CD14-positive monocyte (primary cell): ENCODE results near the gene EXOSC2. TPM values are rescaled to one million over a fixed set of nuclear protein-coding genes. Genes with fewer than 3 reads are reported as not detected.

ENCODE experiments used
- DNase-seq, 3 donors: peaks; one replicate each; pipeline ENCODE4 v3.0.0-alpha.2; 2011 to 2022
- H2AFZ ChIP-seq: 2 replicates; pipeline ENCODE4 v1.6.0; 2012; ENCODE audit warnings: mild to moderate bottlenecking, low read depth, low read length, inconsistent platforms; ENCODE audit not compliant: insufficient read depth, poor library complexity, severe bottlenecking
- H3K27ac ChIP-seq, 2 donors: 1 replicate in 1 of 2; 2 replicates in 1 of 2; pipeline ENCODE4 v1.5.1; 2012 to 2013; ENCODE audit warnings: low read length in 2 of 2, control low read depth in 1 of 2, inconsistent platforms in 1 of 2, low read depth in 1 of 2, mild to moderate bottlenecking in 1 of 2
- H3K27me3 ChIP-seq, 2 donors: one replicate each; pipeline versions ENCODE4 v1.6.0 to v1.6.1; 2011 to 2013; ENCODE audit warnings: low read length in 2 of 2; ENCODE audit not compliant: control insufficient read depth in 2 of 2, insufficient read depth in 2 of 2
- H3K36me3 ChIP-seq, 2 donors: replicated peaks in 1 of 2; 1 replicate in 1 of 2; 2 replicates in 1 of 2; pipeline versions ENCODE4 v1.5.1 to v1.6.1; 2012 to 2013; ENCODE audit warnings: low read length in 2 of 2, control low read depth in 1 of 2, inconsistent platforms in 1 of 2, mild to moderate bottlenecking in 1 of 2; ENCODE audit not compliant: insufficient read depth in 2 of 2, control insufficient read depth in 1 of 2
- H3K4me1 ChIP-seq, 2 donors: 1 replicate in 1 of 2; 2 replicates in 1 of 2; pipeline versions ENCODE4 v1.5.1 to v1.6.1; 2012 to 2013; ENCODE audit warnings: low read length in 2 of 2, control low read depth in 1 of 2, inconsistent platforms in 1 of 2, mild to moderate bottlenecking in 1 of 2, moderate library complexity in 1 of 2; ENCODE audit not compliant: insufficient read depth in 2 of 2, control insufficient read depth in 1 of 2
- H3K4me2 ChIP-seq: replicated peaks from 2 replicates; pipeline ENCODE3; 2012; ENCODE audit warnings: low read length, moderate library complexity, mild to moderate bottlenecking; ENCODE audit not compliant: poor library complexity, severe bottlenecking; ENCODE audit errors: extremely low read depth
- H3K4me3 ChIP-seq, 3 experiments: fragments of 200-600 bp in 1 of 3; sonication (generic) in 1 of 3; replicated peaks in 1 of 3; 1 replicate in 2 of 3; 2 replicates in 1 of 3; pipeline ENCODE4 v1.5.1; 2011 to 2013; ENCODE audit warnings: low read length in 3 of 3, mild to moderate bottlenecking in 3 of 3, control low read depth in 2 of 3, low read depth in 2 of 3, inconsistent platforms in 1 of 3, moderate library complexity in 1 of 3
- H3K79me2 ChIP-seq: 2 replicates; pipeline ENCODE4 v1.6.0; 2012; ENCODE audit warnings: mild to moderate bottlenecking, control low read depth, inconsistent platforms, low read length, moderate library complexity; ENCODE audit not compliant: insufficient read depth
- H3K9ac ChIP-seq: 2 replicates; pipeline ENCODE4 v1.6.0; 2017; ENCODE audit warnings: low read length, mild to moderate bottlenecking; ENCODE audit not compliant: insufficient read depth, poor library complexity, severe bottlenecking
- H3K9me3 ChIP-seq, 2 donors: replicated peaks in 1 of 2; 1 replicate in 1 of 2; 2 replicates in 1 of 2; pipeline versions ENCODE4 v1.5.1 to v1.6.1; 2012 to 2013; ENCODE audit warnings: low read length in 2 of 2, control low read depth in 1 of 2; ENCODE audit not compliant: control insufficient read depth in 1 of 2, insufficient read depth in 1 of 2
- H4K20me1 ChIP-seq: 2 replicates; pipeline ENCODE4 v1.6.0; 2012; ENCODE audit warnings: mild to moderate bottlenecking, low read length, control low read depth, moderate library complexity; ENCODE audit not compliant: insufficient read depth
- H3K27ac Mint-ChIP-seq, 7 donors: one replicate each; pipeline ENCODE4 v1.8.0; 2020; ENCODE audit warnings: mild to moderate bottlenecking in 7 of 7, mixed read lengths in 7 of 7, moderate library complexity in 6 of 7, inconsistent platforms in 2 of 7
- H3K27me3 Mint-ChIP-seq, 3 donors: one replicate each; pipeline ENCODE4 v1.8.0; 2021 to 2022; ENCODE audit warnings: low read depth in 3 of 3, mild to moderate bottlenecking in 3 of 3, mixed read lengths in 3 of 3, moderate library complexity in 3 of 3, inconsistent platforms in 1 of 3
- H3K36me3 Mint-ChIP-seq, 2 donors: one replicate each; pipeline ENCODE4 v1.8.0; 2020; ENCODE audit warnings: mixed read lengths in 2 of 2, inconsistent platforms in 1 of 2, mild to moderate bottlenecking in 1 of 2
- H3K4me1 Mint-ChIP-seq: one replicate; pipeline ENCODE4 v1.8.0; 2020; ENCODE audit warnings: mild to moderate bottlenecking, mixed read lengths
- H3K4me3 Mint-ChIP-seq, 2 donors: one replicate each; pipeline ENCODE4 v1.8.0; 2020; ENCODE audit warnings: mild to moderate bottlenecking in 2 of 2, mixed read lengths in 2 of 2, moderate library complexity in 1 of 2
- H3K9me3 Mint-ChIP-seq, 7 donors: one replicate each; pipeline ENCODE4 v1.8.0; 2020 to 2022; ENCODE audit warnings: mixed read lengths in 7 of 7, mild to moderate bottlenecking in 6 of 7, moderate library complexity in 6 of 7, inconsistent platforms in 2 of 7
- CTCF ChIP-seq: fragments of 200-600 bp; IDR thresholded peaks from one replicate; pipeline ENCODE4 v1.8.0; 2022; ENCODE audit warnings: antibody characterized with exemption, mild to moderate bottlenecking
- WGBS: methylation state at CpG from one replicate; pipeline ENCODE4 v1.1.5; 2013; ENCODE audit warnings: missing lambda C conversion rate; ENCODE audit not compliant: insufficient coverage; 5-methylcytosine and 5-hydroxymethylcytosine counted together
- intact Hi-C, 2 donors: fragments of 100-400 bp; cut with micrococcal nuclease; formaldehyde crosslinking; loops; one replicate each; pipeline versions ENCODE4 v1.15.0 to v1.15.1; 2023
- polyA plus RNA-seq, 3 donors: library from polyadenylated mRNA; depleted of rRNA in 1 of 3; unstranded in 2 of 3; stranded (reverse) in 1 of 3; fragments of 300-500 nt in 2 of 3; fragments of >200 nt in 1 of 3; fragmentation: Illumina TruSeq in 2 of 3; gene quantifications; 1 replicate in 2 of 3; 2 replicates in 1 of 3; pipeline ENCODE4 v1.2.3, GENCODE V29; 2012 to 2021

EXOSC2 gene
- polyA plus RNA-seq, 3 donors, result 10.2 to 15.8 (median 11.2) TPM

GRCh38 chr9:130694205-130694604, 625 bp downstream of the EXOSC2 start:
- no CpG with 5 or more reads among the region's 8 CpGs for WGBS
- Histone ChIP-seq H3K27me3 (peaks cover 0 to 7% of the 10 kb centered on the region in 2 donors), H4K20me1 (peaks cover 3% of the 10 kb centered on the region), H3K36me3 (peaks cover 26 to 42% of the 10 kb centered on the region in 2 donors), H3K27ac (peak overlapping the region; percentile 23 to 81), H3K4me2 (peak overlapping the region; percentile 89), H3K4me3 (peak overlapping the region; percentile 66 to 90 (median 81)), H3K9ac (peak overlapping the region; percentile 78), H3K79me2 (peaks cover 28% of the 10 kb centered on the region), H2AFZ (peak overlapping the region; percentile 83), H3K9me3 (peaks cover 0 to 6% of the 10 kb centered on the region in 2 donors), H3K4me1 (peaks cover 20 to 22% of the 10 kb centered on the region in 2 donors)
- Mint-ChIP-seq H3K27ac (peak overlapping the region; percentile 58 to 94 (median 87)), H3K4me1 (peaks cover 38% of the 10 kb centered on the region), H3K9me3 (peaks cover 0 to 8% (median 5%) of the 10 kb centered on the region in 7 donors), H3K27me3 (peaks cover 7 to 11% (median 11%) of the 10 kb centered on the region in 3 donors), H3K36me3 (peaks cover 33 to 36% of the 10 kb centered on the region in 2 donors), H3K4me3 (peak overlapping the region; percentile 93 to 98)
- TF ChIP-seq CTCF, result no peak
- DNase-seq, result no peak
- intact Hi-C loops, result loop anchor here in 1 of 2 donors (5.0 kb wide), 1 partner anchor 433 kb away; the partner anchor contains the start of gene NUP214

GRCh38 chr9:130696139-130696650, 2.6 kb downstream of the EXOSC2 start:
- Histone ChIP-seq H3K4me3 (no peak overlapping the region), H3K79me2 (peaks cover 33% of the 10 kb centered on the region), H4K20me1 (peaks cover 3% of the 10 kb centered on the region), H3K36me3 (peaks cover 36 to 56% of the 10 kb centered on the region in 2 donors), H3K4me1 (peaks cover 20 to 22% of the 10 kb centered on the region in 2 donors), H3K27ac (no peak overlapping the region), H3K9me3 (peaks cover 0 to 6% of the 10 kb centered on the region in 2 donors), H3K27me3 (peaks cover 0 to 5% of the 10 kb centered on the region in 2 donors), H3K4me2 (no peak overlapping the region), H2AFZ (no peak overlapping the region), H3K9ac (no peak overlapping the region)
- intact Hi-C loops, result loop anchor here in 1 of 2 donors (2.0 kb wide), 1 partner anchor 17 kb away; no protein-coding TSS in a partner anchor
- DNase-seq, result no peak
- Mint-ChIP-seq H3K27me3 (peaks cover 0 to 4% (median 3%) of the 10 kb centered on the region in 3 donors), H3K4me3 (no peak overlapping the region), H3K9me3 (peaks cover 0 to 8% (median 5%) of the 10 kb centered on the region in 7 donors), H3K4me1 (peaks cover 31% of the 10 kb centered on the region), H3K27ac (no peak overlapping the region), H3K36me3 (peaks cover 38 to 46% of the 10 kb centered on the region in 2 donors)
- TF ChIP-seq CTCF, result no peak
- WGBS, result 93% methylated on average over 2 of the region's 4 CpGs
